Transverse colon (tissue), 4 donors: ENCODE data around the gene ARID3A. TPM values are rescaled to one million over a fixed set of nuclear protein-coding genes. Genes with fewer than 3 reads are reported as not detected.

Source experiments
- DNase-seq: peaks from one replicate; pipeline ENCODE4 v3.0.0-alpha.2; 2019
- H3K27ac ChIP-seq, 4 donors: fragments of 200-600 bp; sonication (generic); 2 replicates each; pipeline ENCODE4 v1.5.1; 2016 to 2018; ENCODE audit warnings: inconsistent platforms in 4 of 4
- H3K27me3 ChIP-seq: fragments of 200-600 bp; sonication (generic); 2 replicates; pipeline ENCODE4 v1.5.1; 2017; ENCODE audit warnings: inconsistent platforms
- H3K36me3 ChIP-seq, 4 donors: fragments of 200-600 bp; sonication (generic); 2 replicates each; pipeline ENCODE4 v1.5.1; 2017 to 2019; ENCODE audit warnings: inconsistent platforms in 4 of 4
- H3K4me1 ChIP-seq, 4 donors: fragments of 200-600 bp; sonication (generic); 2 replicates each; pipeline ENCODE4 v1.5.1; 2017 to 2020; ENCODE audit warnings: inconsistent platforms in 4 of 4
- H3K4me3 ChIP-seq, 4 donors: fragments of 200-600 bp; sonication (generic); 1 replicate in 1 of 4; 2 replicates in 3 of 4; pipeline versions ENCODE4 v1.5.1 to v1.6.1; 2017 to 2019; ENCODE audit warnings: inconsistent platforms in 4 of 4
- H3K9me3 ChIP-seq, 2 donors: fragments of 200-600 bp; sonication (generic); 2 replicates each; pipeline ENCODE4 v1.5.1; 2017 to 2019; ENCODE audit warnings: inconsistent platforms in 2 of 2
- CTCF ChIP-seq, 5 experiments: fragments of 200-600 bp in 3 of 5; fragments of 450-650 bp in 2 of 5; sonication (generic) in 3 of 5; IDR thresholded peaks; 1 replicate in 2 of 5; 2 replicates in 3 of 5; pipeline ENCODE4 v1.5.1; 2016 to 2017; ENCODE audit warnings: antibody characterized with exemption in 5 of 5, inconsistent platforms in 3 of 5, mild to moderate bottlenecking in 2 of 5, moderate library complexity in 1 of 5
- EP300 ChIP-seq: sonication (generic); formaldehyde crosslinking; IDR thresholded peaks from one replicate; pipeline ENCODE4 v1.6.1; 2017; ENCODE audit warnings: antibody characterized with exemption, low read depth
- POLR2A ChIP-seq: fragments of 450-650 bp; IDR thresholded peaks from one replicate; pipeline ENCODE4 v1.6.1; 2016; ENCODE audit warnings: antibody characterized with exemption, mild to moderate bottlenecking, moderate library complexity
- POLR2AphosphoS5 ChIP-seq, 3 donors: sonication (generic); formaldehyde crosslinking; IDR thresholded peaks; one replicate each; pipeline ENCODE4 v1.6.1; 2016; ENCODE audit warnings: antibody characterized with exemption in 3 of 3
- WGBS, 2 donors: methylation state at CpG; one replicate each; pipeline ENCODE4 v1.1.5; 2018; ENCODE audit warnings: low coverage in 1 of 2; 5-methylcytosine and 5-hydroxymethylcytosine counted together
- in situ Hi-C, 4 donors: fragments of 200-750 bp; cut with MboI; loops; one replicate each; pipeline versions ENCODE4 v1.15.0 to v1.15.1; 2017; ENCODE audit warnings: low sequenced_read_pairs in 3 of 4, low pct_ligation_motif_present in 1 of 4, low pct_unique_long_range_greater_than_20kb in 1 of 4
- intact Hi-C: fragments of 100-400 bp; cut with DNase I; formaldehyde crosslinking; loops from one replicate; pipeline ENCODE4 v1.15.1; 2023; ENCODE audit warnings: low total_unique reads
- total RNA-seq, 4 donors: library from RNA; depleted of rRNA; stranded (reverse); fragments of >200 nt; gene quantifications; one replicate each; pipeline ENCODE4 v1.1.0, GENCODE V29; 2016

The ARID3A gene
- total RNA-seq, 4 donors from 2014 or later, result 2.2 to 8.7 (median 4.3) TPM

- Histone ChIP-seq H3K4me3 (no peak overlapping the region), H3K27ac (no peak overlapping the region), H3K36me3 (peaks cover 0 to 2% (median 0%) of the 10 kb centered on the region in 4 donors), H3K9me3 (no peaks in the 10 kb centered on the region), H3K27me3 (peaks cover 6% of the 10 kb centered on the region), H3K4me1 (no peaks in the 10 kb centered on the region)
- intact Hi-C loops (loop anchor here (10.0 kb wide), 1 partner anchor 212 kb away; no protein-coding TSS in a partner anchor), in situ Hi-C loops (loop anchor here in 1 of 4 donors (25.0 kb wide), 1 partner anchor 115 kb away; the partner anchor contains the start of genes CFD and ELANE)
- TF ChIP-seq EP300 (no peak), CTCF (IDR thresholded peaks at IDR 0.05) (no peak), POLR2A (no peak), POLR2AphosphoS5 (IDR thresholded peaks at IDR 0.05) (no peak)
- no peak for DNase-seq
- WGBS, 2 donors, result 78% methylated on average over 23 of the region's 24 CpGs; no CpG with 5 or more reads in 1 of the 2 donors
These were observed 51.2 kb downstream of the ARID3A start for GRCh38 chr19:977058-977464.

DNA sequence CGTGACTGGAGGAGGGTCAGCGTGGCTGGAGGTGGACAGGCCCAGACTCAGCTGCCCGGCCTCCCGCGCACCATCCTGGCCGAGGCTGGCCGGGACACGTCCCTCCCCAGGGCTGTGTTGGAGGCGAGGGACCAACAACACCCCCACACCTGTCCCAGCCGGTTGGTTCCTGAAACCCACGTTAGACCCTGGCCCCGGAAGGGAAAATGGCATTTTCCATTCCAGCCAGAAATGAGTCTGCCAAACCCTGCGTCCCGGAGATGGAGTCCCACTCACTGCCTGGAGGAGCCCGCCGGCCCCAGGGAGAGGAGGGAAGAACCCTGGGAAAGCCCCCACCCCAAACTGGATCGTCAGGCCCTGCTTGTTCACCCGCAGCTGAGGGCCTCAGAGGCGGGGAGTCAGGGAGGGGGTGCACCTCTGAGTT lies 53.5 kb downstream of the ARID3A start:
- intact Hi-C loops (loop anchor here (10.0 kb wide), 1 partner anchor 215 kb away; no protein-coding TSS in a partner anchor), in situ Hi-C loops (loop anchor here in 1 of 4 donors (25.0 kb wide), 1 partner anchor 117 kb away; the partner anchor contains the start of genes CFD and ELANE)
- no peak overlapping the region for H3K4me3 ChIP-seq
- peaks cover 6% of the 10 kb centered on the region for H3K27me3 ChIP-seq
- H3K36me3 ChIP-seq, result no peaks in the 10 kb centered on the region
- no peak overlapping the region for H3K27ac ChIP-seq
- WGBS, 2 donors, result 76% methylated on average over 19 of the region's 19 CpGs; no CpG with 5 or more reads in 1 of the 2 donors
- TF ChIP-seq POLR2AphosphoS5 (IDR thresholded peaks at IDR 0.05) (no peak), POLR2A (no peak), CTCF (IDR thresholded peaks at IDR 0.05) (no peak), EP300 (no peak)
- no peaks in the 10 kb centered on the region for H3K9me3 ChIP-seq
- no peak for DNase-seq
- peaks cover 11 to 17% (median 15%) of the 10 kb centered on the region in 4 donors for H3K4me1 ChIP-seq

DNA sequence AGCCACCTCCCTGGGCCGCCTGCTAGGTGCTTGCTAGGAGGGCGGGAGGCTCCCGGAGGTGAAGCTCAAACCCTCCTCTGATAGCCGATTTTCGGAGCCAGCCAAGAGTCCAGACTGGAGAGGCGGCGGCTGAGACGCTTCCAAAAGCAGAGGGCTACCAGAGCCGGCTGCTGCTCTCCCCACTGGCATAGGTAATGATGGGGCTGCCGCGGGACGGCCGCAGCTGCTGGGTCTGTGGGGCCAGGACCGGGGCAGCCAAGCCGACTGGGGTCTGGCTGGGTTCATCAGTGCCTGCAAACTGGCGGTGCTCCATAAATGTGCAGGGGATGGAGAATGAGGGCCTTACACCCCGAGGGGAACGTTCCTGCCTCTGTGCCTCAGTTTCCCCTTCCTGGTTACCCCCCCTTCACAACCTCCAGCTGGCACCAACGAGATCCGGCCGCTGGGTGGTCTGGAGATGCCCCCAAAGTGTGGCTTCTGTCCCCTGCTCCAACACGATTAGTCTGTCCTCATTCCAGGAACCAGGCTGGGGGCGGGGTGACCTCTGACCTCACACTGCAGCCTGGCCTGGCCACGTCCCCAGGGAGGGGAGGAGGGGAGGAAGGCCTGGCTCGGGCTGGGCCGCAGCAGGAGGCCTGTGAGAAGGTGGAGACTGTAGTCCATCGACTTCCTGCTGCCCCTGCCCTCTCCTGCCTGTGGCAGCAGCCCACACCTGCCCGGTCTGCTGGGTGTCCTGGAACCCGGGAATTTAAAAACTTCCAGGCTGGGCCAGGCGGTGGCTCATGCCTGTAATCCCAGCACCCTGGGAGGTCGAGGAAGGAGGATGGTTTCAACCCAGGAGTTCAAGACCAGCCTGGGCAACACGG lies 54.5 kb downstream of the ARID3A start:
- no peak overlapping the region for H3K27ac ChIP-seq
- in situ Hi-C loops, result loop anchor here (5.0 to 25.0 kb wide), 5 partner anchors 56 to 216 kb away; partner anchors contain the start of genes CFD (in 2 of the 4), ELANE (in 2 of the 4) and ARID3A (in 1 of the 4)
- DNase-seq, result no peak
- no peak overlapping the region for H3K4me3 ChIP-seq
- 38% methylated on average over 32 of the region's 32 CpGs; no CpG with 5 or more reads in 1 of the 2 donors for WGBS, 2 donors
- H3K27me3 ChIP-seq, result peaks cover 6% of the 10 kb centered on the region
- peaks cover 11 to 25% (median 22%) of the 10 kb centered on the region in 4 donors for H3K4me1 ChIP-seq
- H3K9me3 ChIP-seq, result no peaks in the 10 kb centered on the region
- TF ChIP-seq EP300 (no peak), POLR2AphosphoS5 (IDR thresholded peaks at IDR 0.05) (no peak), POLR2A (no peak), CTCF (IDR thresholded peaks at IDR 0.05) (no peak)
- intact Hi-C loops, result loop anchor here (5.0 kb wide), 1 partner anchor 123 kb away; the partner anchor contains the start of gene CFD
- H3K36me3 ChIP-seq, result no peaks in the 10 kb centered on the region
